Calu3 (cell line): ENCODE data around the gene KCNK4. TPM values are rescaled to one million over a fixed set of nuclear protein-coding genes. Genes with fewer than 3 reads are reported as not detected.
"Not testable (repeated sequence)": the region's sequence is repeated elsewhere in the genome, so short reads cannot be mapped to it uniquely, and the experiment has no call there.

ENCODE experiments used
- BruUV-seq: library from RNA; stranded (reverse); fragments of 400-500 nt; replicated peaks from 2 replicates; lab custom pipeline; 2021; lab: Mats Ljungman, UMichigan
- CTCF ChIA-PET: fragments of 300-600 bp; sonication (Branson Sonifier 250); formaldehyde crosslinking; loops from one replicate; lab custom pipeline; 2022; ENCODE audit warnings: antibody characterized with exemption; lab: Charles Lee
- DNase-seq: peaks from one replicate; pipeline ENCODE4 v3.0.0; 2022
- H3K27ac Mint-ChIP-seq: one replicate; pipeline ENCODE4 v1.8.0; 2022; ENCODE audit warnings: mixed read lengths; ENCODE audit not compliant: unreplicated experiment
- H3K27me3 Mint-ChIP-seq: one replicate; pipeline ENCODE4 v1.8.0; 2022; ENCODE audit warnings: mixed read lengths; ENCODE audit not compliant: unreplicated experiment
- H3K36me3 Mint-ChIP-seq: one replicate; pipeline ENCODE4 v1.8.0; 2022; ENCODE audit warnings: mild to moderate bottlenecking, moderate library complexity, mixed read lengths; ENCODE audit not compliant: insufficient read depth, unreplicated experiment
- H3K4me1 Mint-ChIP-seq: one replicate; pipeline ENCODE4 v1.8.0; 2022; ENCODE audit warnings: mild to moderate bottlenecking, low read depth, mixed read lengths; ENCODE audit not compliant: unreplicated experiment
- H3K4me3 Mint-ChIP-seq: one replicate; pipeline ENCODE4 v1.8.0; 2022; ENCODE audit warnings: mild to moderate bottlenecking, low read depth, moderate library complexity, mixed read lengths; ENCODE audit not compliant: unreplicated experiment
- H3K9me3 Mint-ChIP-seq: one replicate; pipeline ENCODE4 v1.8.0; 2022; ENCODE audit warnings: low read depth, mixed read lengths; ENCODE audit not compliant: unreplicated experiment
- intact Hi-C: fragments of 100-400 bp; cut with micrococcal nuclease; formaldehyde crosslinking; loops from one replicate; pipeline ENCODE4 v1.10.0; 2022; ENCODE audit not compliant: unreplicated experiment
- total RNA-seq: library from RNA; stranded (reverse); gene quantifications from 2 replicates; pipeline ENCODE4 v1.2.3, GENCODE V29; 2022
- TF ChIP-seq, protein P1 (sequence below): fragments of 200-600 bp; IDR thresholded peaks from one replicate; pipeline ENCODE4 v1.8.0; 2022; ENCODE audit warnings: antibody characterized with exemption; ENCODE audit not compliant: unreplicated experiment

Gene KCNK4
- total RNA-seq, 1 experiment from 2014 or later: not detected

- Mint-ChIP-seq H3K9me3 (no peaks in the 10 kb centered on the region), H3K27ac (peak overlapping the region; percentile 92), H3K27me3 (no peaks in the 10 kb centered on the region), H3K4me1 (peaks cover 16% of the 10 kb centered on the region), H3K4me3 (peak overlapping the region; percentile 100), H3K36me3 (peaks cover 44% of the 10 kb centered on the region)
- DNase-seq: no peak
- CTCF ChIA-PET: interaction anchor here (0.9 to 3.7 kb wide), 3 partner anchors 35 to 51 kb away, joined by 3 to 25 read pairs (median 3); no protein-coding TSS in a partner anchor
- BruUV-seq: TSS peak; percentile 42
- intact Hi-C loops: loop anchor here (10.0 kb wide), 1 partner anchor 62 kb away; the partner anchor contains the start of genes FKBP2 and PPP1R14B
- TF ChIP-seq, protein P1, sequence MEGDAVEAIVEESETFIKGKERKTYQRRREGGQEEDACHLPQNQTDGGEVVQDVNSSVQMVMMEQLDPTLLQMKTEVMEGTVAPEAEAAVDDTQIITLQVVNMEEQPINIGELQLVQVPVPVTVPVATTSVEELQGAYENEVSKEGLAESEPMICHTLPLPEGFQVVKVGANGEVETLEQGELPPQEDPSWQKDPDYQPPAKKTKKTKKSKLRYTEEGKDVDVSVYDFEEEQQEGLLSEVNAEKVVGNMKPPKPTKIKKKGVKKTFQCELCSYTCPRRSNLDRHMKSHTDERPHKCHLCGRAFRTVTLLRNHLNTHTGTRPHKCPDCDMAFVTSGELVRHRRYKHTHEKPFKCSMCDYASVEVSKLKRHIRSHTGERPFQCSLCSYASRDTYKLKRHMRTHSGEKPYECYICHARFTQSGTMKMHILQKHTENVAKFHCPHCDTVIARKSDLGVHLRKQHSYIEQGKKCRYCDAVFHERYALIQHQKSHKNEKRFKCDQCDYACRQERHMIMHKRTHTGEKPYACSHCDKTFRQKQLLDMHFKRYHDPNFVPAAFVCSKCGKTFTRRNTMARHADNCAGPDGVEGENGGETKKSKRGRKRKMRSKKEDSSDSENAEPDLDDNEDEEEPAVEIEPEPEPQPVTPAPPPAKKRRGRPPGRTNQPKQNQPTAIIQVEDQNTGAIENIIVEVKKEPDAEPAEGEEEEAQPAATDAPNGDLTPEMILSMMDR: no peak
Observed at GRCh38 chr11:64306563-64306875, 15.4 kb downstream of the KCNK4 start.

DNA sequence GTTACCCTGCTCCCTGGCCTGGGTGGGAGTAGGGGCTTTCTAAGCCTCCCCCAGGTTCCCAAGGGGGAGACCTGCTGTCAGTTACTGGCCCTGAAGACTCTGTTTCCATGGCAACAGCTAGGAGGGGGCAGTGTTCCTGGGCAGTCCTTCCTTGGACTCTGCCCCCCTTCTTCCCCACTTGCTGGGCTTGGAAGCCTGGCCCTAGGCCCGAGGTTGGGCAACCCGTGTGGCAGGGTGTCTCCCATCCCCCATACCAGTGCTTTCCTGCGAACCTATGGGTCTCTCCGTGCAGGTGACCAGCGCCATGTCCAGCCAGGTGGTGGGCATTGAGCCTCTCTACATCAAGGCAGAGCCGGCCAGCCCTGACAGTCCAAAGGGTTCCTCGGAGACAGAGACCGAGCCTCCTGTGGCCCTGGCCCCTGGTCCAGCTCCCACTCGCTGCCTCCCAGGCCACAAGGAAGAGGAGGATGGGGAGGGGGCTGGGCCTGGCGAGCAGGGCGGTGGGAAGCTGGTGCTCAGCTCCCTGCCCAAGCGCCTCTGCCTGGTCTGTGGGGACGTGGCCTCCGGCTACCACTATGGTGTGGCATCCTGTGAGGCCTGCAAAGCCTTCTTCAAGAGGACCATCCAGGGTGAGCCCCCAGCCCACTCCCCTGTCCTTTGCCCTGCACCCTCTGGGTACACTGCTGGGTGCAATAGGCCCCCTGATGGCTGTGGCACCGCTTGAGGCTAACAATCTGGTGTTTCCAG lies 15.9 kb downstream of the KCNK4 start:
- no TSS peak for BruUV-seq
- Mint-ChIP-seq H3K4me1 (peaks cover 16% of the 10 kb centered on the region), H3K27me3 (no peaks in the 10 kb centered on the region), H3K27ac (no peak overlapping the region), H3K9me3 (no peaks in the 10 kb centered on the region), H3K4me3 (peak overlapping the region; percentile 100), H3K36me3 (peaks cover 44% of the 10 kb centered on the region)
- TF ChIP-seq, protein P1: no peak
- intact Hi-C loops: loop anchor here (10.0 kb wide), 1 partner anchor 62 kb away; the partner anchor contains the start of genes FKBP2 and PPP1R14B
- CTCF ChIA-PET: interaction anchor here (0.9 to 3.7 kb wide), 3 partner anchors 35 to 50 kb away, joined by 3 to 25 read pairs (median 3); no protein-coding TSS in a partner anchor
- peak; percentile 34 for DNase-seq

GRCh38 chr11:64307795-64308194 lies 16.7 kb downstream of the KCNK4 start:
- DNase-seq, H3K27me3 Mint-ChIP-seq, H3K27ac Mint-ChIP-seq, CTCF ChIA-PET, BruUV-seq, H3K9me3 Mint-ChIP-seq: not testable (repeated sequence)
- Mint-ChIP-seq H3K4me1 (peaks cover 21% of the 10 kb centered on the region), H3K36me3 (peaks cover 50% of the 10 kb centered on the region), H3K4me3 (peak overlapping the region; percentile 100)
- intact Hi-C loops: loop anchor here (10.0 kb wide), 1 partner anchor 63 kb away; the partner anchor contains the start of genes FKBP2 and PPP1R14B

GRCh38 chr11:64312947-64313346 lies 21.8 kb downstream of the KCNK4 start:
- no TSS peak for BruUV-seq
- Mint-ChIP-seq H3K36me3 (peaks cover 66% of the 10 kb centered on the region), H3K27me3 (no peaks in the 10 kb centered on the region), H3K27ac (peak overlapping the region; percentile 28), H3K4me3 (no peak overlapping the region), H3K9me3 (no peaks in the 10 kb centered on the region), H3K4me1 (peaks cover 10% of the 10 kb centered on the region)
- TF ChIP-seq, protein P1: no peak
- CTCF ChIA-PET: interaction anchor here (0.8 kb wide), 1 partner anchor 42 kb away, joined by 9 read pairs; no protein-coding TSS in a partner anchor
- intact Hi-C loops: no loop called here
- no peak for DNase-seq
